ENCODE data around the gene TIGD7. TPM values are rescaled to one million over a fixed set of nuclear protein-coding genes. Genes with fewer than 3 reads are reported as not detected.

TIGD7 gene
- total and polyA plus RNA-seq, 2 of the 13 experiments (the other 11 are each of a cell fraction or from before 2014, with no cell fraction given), result not detected

- TF ChIP-seq ZNF646 (CRISPR knock-in tag; IDR thresholded peaks at IDR 0.05) (no peak), NCOA1 (CRISPR knock-in tag; IDR thresholded peaks at IDR 0.05) (no peak; the same call in 1 of the 2 replicates), ZNF225 (CRISPR knock-in tag; IDR thresholded peaks at IDR 0.05) (peak; percentile 68; the same call in 1 of the 2 replicates), ZNF780A (CRISPR knock-in tag; IDR thresholded peaks at IDR 0.05) (no peak), ZNF740 (CRISPR knock-in tag; IDR thresholded peaks at IDR 0.05) (no peak), ELF1 (CRISPR knock-in tag; IDR thresholded peaks at IDR 0.05) (peak; percentile 82), ZNF10 (CRISPR knock-in tag; IDR thresholded peaks at IDR 0.05; ENCODE audit: borderline replicate concordance, low read depth) (no peak), SRSF4 (IDR thresholded peaks at IDR 0.05; ENCODE audit: low read depth, low read length, poor library complexity, severe bottlenecking) (no peak), TP53 (CRISPR knock-in tag; conservative IDR thresholded peaks at IDR 0.05) (0 out of 2 replicates have a peak, but pooled peaks have one; percentile 35), SMARCC2 (IDR thresholded peaks at IDR 0.05) (no peak), RARG (CRISPR knock-in tag; IDR thresholded peaks at IDR 0.05; ENCODE audit: low read depth) (no peak), TBL1XR1 (IDR thresholded peaks at IDR 0.05; ENCODE audit: borderline replicate concordance, low read length, partially characterized antibody) (peak; percentile 17), THYN1 (CRISPR knock-in tag; IDR thresholded peaks at IDR 0.05; ENCODE audit: borderline replicate concordance, low read depth) (0 out of 2 replicates have a peak, but pooled peaks have one; percentile 32), ZKSCAN8 (CRISPR knock-in tag; IDR thresholded peaks at IDR 0.05; ENCODE audit: borderline replicate concordance) (0 out of 2 replicates have a peak, but pooled peaks have one; percentile 22), ZFP37 (CRISPR knock-in tag; IDR thresholded peaks at IDR 0.05; ENCODE audit: borderline replicate concordance) (no peak)
- TF ChIP-seq, protein P1, sequence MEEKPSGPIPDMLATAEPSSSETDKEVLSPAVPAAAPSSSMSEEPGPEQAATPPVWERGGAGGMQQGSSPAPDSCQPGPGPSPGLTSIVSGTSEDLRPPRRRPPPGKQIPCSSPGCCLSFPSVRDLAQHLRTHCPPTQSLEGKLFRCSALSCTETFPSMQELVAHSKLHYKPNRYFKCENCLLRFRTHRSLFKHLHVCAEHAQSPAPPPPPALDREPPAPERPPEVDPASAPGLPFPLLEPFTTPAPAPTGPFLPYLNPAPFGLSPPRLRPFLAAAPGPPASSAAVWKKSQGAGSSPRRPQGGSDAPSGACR (CRISPR knock-in tag; IDR thresholded peaks at IDR 0.05), result no peak
- TF ChIP-seq, protein P2, sequence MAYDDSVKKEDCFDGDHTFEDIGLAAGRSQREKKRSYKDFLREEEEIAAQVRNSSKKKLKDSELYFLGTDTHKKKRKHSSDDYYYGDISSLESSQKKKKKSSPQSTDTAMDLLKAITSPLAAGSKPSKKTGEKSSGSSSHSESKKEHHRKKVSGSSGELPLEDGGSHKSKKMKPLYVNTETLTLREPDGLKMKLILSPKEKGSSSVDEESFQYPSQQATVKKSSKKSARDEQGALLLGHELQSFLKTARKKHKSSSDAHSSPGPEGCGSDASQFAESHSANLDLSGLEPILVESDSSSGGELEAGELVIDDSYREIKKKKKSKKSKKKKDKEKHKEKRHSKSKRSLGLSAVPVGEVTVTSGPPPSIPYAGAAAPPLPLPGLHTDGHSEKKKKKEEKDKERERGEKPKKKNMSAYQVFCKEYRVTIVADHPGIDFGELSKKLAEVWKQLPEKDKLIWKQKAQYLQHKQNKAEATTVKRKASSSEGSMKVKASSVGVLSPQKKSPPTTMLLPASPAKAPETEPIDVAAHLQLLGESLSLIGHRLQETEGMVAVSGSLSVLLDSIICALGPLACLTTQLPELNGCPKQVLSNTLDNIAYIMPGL (CRISPR knock-in tag; IDR thresholded peaks at IDR 0.05; ENCODE audit: borderline replicate concordance in 1 of 2, low read depth in 1 of 2), result peak; percentile 52 to 56
- TF ChIP-seq, protein P3, sequence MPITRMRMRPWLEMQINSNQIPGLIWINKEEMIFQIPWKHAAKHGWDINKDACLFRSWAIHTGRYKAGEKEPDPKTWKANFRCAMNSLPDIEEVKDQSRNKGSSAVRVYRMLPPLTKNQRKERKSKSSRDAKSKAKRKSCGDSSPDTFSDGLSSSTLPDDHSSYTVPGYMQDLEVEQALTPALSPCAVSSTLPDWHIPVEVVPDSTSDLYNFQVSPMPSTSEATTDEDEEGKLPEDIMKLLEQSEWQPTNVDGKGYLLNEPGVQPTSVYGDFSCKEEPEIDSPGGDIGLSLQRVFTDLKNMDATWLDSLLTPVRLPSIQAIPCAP (CRISPR knock-in tag; IDR thresholded peaks at IDR 0.05; ENCODE audit: low read depth), result no peak
Measured at GRCh38 chr16:3282730-3283542, 22.3 kb downstream of the TIGD7 start, which contains the start of gene ZNF263 (continued).

Measured in HepG2 (cell line).